ENCODE data around the gene PDP2. TPM values are rescaled to one million over a fixed set of nuclear protein-coding genes. Genes with fewer than 3 reads are reported as not detected.

Gene PDP2, protein sequence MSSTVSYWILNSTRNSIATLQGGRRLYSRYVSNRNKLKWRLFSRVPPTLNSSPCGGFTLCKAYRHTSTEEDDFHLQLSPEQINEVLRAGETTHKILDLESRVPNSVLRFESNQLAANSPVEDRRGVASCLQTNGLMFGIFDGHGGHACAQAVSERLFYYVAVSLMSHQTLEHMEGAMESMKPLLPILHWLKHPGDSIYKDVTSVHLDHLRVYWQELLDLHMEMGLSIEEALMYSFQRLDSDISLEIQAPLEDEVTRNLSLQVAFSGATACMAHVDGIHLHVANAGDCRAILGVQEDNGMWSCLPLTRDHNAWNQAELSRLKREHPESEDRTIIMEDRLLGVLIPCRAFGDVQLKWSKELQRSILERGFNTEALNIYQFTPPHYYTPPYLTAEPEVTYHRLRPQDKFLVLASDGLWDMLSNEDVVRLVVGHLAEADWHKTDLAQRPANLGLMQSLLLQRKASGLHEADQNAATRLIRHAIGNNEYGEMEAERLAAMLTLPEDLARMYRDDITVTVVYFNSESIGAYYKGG
- total RNA-seq (2014; rRNA removed; shearing (Covaris generic); ENCODE audit: low replicate concordance), result 7.7 and 11.7 TPM in 2 replicates

DNA sequence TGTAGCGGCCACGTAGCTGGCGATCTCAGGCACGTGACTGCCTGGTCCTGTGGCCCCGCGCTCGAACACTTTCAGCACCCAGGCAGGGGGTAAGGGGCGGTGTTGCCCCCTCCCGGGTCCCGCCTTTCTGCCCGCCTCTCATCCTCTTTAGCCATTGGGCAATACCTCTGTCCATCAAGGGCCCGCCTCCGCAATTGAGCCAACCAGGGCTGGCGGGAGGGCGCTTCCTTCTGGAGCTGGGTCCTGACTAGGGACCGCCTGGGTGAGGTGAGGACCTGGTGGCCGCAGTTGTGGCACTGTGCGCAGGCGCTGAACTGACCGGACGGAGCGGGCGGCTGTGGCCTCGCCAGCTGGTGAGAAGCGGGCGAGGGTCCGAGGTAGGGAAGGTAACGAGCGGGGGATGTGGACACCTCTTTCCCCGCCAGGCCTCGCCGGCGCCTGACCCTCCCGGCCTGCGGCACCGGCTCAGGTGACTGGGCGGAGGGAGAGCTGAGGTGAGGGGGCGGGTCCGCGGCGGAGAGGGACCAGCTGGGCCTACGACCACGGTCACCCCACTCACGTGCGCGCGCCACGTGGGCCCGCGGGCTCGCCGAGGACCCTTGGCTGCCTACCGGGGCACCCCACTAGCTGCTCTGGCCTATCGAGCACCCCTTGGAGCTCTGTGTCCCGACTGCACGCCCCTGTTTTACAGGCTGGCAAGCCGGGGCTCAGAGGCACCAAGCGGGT lies at the start of gene PDP2:
Gene PDP2 (plus strand): TSS at position 228 of the 726 bp plus-strand sequence. CDS start 3,770 bp downstream, outside the sequence.
- no peaks in the 10 kb centered on the region for H4K20me1 ChIP-seq (ENCODE audit: insufficient read depth, low read depth, low read length)
- no peaks in the 10 kb centered on the region for H3K9me2 ChIP-seq (replicated peaks; ENCODE audit: insufficient read depth, low read length)
- peaks cover 40% of the 10 kb centered on the region for H3K79me2 ChIP-seq (ENCODE audit: low read length)
- peak within 1 kb of the TSS; percentile 90 for H3K9ac ChIP-seq (ENCODE audit: low read length)
- peak within 1 kb of the TSS; percentile 98 for H3K4me3 ChIP-seq (ENCODE audit: low read length)
- peak; percentile 98 for DNase-seq
- peak within 1 kb of the TSS; percentile 86 for H2AFZ ChIP-seq (ENCODE audit: low read length)
- H3K4me2 ChIP-seq (ENCODE audit: low read depth, low read length, poor library complexity, severe bottlenecking), result peak within 1 kb of the TSS; percentile 96
- no peaks in the 10 kb centered on the region for H3K9me3 ChIP-seq (ENCODE audit: low read length)
- H3K36me3 ChIP-seq (ENCODE audit: insufficient read depth, low read length), result peaks cover 11% of the 10 kb centered on the region; the same call in 1 of the 2 replicates
- no peaks in the 10 kb centered on the region for H3K27me3 ChIP-seq (ENCODE audit: low read length)
- peak within 1 kb of the TSS; percentile 14; the same call in 1 of the 2 replicates for H3K27ac ChIP-seq (ENCODE audit: low read length)
- H3K4me1 ChIP-seq (ENCODE audit: low read length), result peaks cover 24% of the 10 kb centered on the region

DNA sequence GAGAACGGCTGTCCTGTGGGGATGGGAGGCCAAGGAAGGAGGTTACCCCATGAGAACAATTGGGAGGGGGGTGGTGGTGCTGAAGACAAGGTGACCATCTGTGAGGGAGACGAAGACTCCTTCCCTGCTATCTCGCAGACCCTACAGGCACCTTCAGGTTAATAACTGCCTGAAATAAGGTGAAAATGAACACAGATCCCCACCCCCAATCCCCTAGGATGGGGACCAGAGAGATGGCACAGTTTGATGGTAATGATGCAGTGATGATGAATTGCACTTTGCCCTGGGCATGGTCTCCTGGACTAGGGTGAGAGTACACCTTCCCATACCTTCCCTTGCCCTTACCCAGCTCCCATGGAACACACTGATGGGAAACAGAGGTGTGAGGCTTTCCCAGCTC lies 48.1 kb upstream of the PDP2 start:
- no peak overlapping the region for H3K9ac ChIP-seq (ENCODE audit: low read length)
- no peaks in the 10 kb centered on the region for H3K27me3 ChIP-seq (ENCODE audit: low read length)
- H3K9me3 ChIP-seq (ENCODE audit: low read length), result no peaks in the 10 kb centered on the region
- no peak overlapping the region for H3K4me3 ChIP-seq (ENCODE audit: low read length)
- H3K4me2 ChIP-seq (ENCODE audit: low read depth, low read length, poor library complexity, severe bottlenecking), result no peak overlapping the region
- no peaks in the 10 kb centered on the region for H4K20me1 ChIP-seq (ENCODE audit: insufficient read depth, low read depth, low read length)
- no peaks in the 10 kb centered on the region for H3K9me2 ChIP-seq (replicated peaks; ENCODE audit: insufficient read depth, low read length)
- H3K36me3 ChIP-seq (ENCODE audit: insufficient read depth, low read length), result 0 out of 2 replicates have a peak, but pooled peaks cover 7% of the 10 kb centered on the region
- no peak overlapping the region for H2AFZ ChIP-seq (ENCODE audit: low read length)
- peaks cover 35% of the 10 kb centered on the region for H3K79me2 ChIP-seq (ENCODE audit: low read length)
- peaks cover 13% of the 10 kb centered on the region for H3K4me1 ChIP-seq (ENCODE audit: low read length)
- DNase-seq, result no peak
- no peak overlapping the region for H3K27ac ChIP-seq (ENCODE audit: low read length)

DNA sequence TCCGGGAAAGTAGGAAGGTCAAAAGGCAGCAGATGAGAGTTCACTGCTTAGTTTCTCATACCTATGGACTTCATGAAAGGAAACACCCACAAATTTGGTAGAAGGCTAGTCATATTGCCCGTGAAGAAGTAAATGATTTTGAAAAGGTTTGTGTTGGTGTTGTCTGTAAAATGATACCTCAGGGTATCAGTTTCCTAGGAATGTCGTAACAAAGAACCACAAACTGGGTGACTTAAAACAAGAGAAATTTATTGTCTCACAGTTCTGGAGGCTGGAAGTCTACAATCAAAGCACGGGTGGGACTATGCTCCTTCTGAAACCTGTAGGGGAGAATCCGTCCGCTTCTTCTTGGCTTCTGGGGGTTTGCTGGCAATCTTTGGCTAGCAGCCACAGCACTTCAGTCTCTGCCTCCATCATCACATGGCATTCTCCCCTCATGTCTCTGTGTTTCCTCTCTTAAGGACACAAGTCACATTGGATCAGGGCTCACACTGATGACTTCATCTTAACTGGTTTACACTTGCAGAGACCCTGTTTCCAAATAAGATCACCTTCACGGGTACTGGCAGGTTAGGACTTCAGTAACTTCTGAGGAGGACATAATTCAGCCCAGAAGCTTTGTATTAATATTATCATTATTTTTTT lies 47.5 kb upstream of the PDP2 start:
- Histone ChIP-seq H3K79me2 (ENCODE audit: low read length) (peaks cover 29% of the 10 kb centered on the region), H3K27ac (ENCODE audit: low read length) (no peak overlapping the region), H3K36me3 (ENCODE audit: insufficient read depth, low read length) (0 out of 2 replicates have a peak, but pooled peaks cover 2% of the 10 kb centered on the region), H3K9me3 (ENCODE audit: low read length) (no peaks in the 10 kb centered on the region), H3K4me1 (ENCODE audit: low read length) (peaks cover 13% of the 10 kb centered on the region), H3K9me2 (replicated peaks; ENCODE audit: insufficient read depth, low read length) (no peaks in the 10 kb centered on the region), H2AFZ (ENCODE audit: low read length) (no peak overlapping the region), H3K4me3 (ENCODE audit: low read length) (no peak overlapping the region), H3K4me2 (ENCODE audit: low read depth, low read length, poor library complexity, severe bottlenecking) (no peak overlapping the region), H3K27me3 (ENCODE audit: low read length) (no peaks in the 10 kb centered on the region), H3K9ac (ENCODE audit: low read length) (no peak overlapping the region), H4K20me1 (ENCODE audit: insufficient read depth, low read depth, low read length) (no peaks in the 10 kb centered on the region)
- DNase-seq, result no peak

DNA sequence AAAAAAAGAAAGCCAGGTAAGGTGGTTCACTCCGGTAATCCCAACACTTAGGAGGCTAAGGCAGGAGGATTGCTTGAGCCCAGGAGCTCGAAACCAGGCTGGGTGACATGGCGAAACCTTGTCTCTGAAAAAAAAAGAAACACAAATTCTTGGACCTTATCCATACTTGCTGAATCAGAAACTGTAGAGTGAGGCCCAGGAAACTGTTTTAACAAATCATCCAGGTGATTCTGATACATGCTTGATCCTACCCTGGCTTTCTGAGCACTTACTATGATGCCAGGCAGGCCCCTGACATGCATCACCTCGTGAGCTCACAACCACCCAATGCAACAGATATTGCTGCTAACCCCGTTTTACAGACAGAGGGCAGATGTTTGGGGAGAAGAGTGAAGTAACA lies 45.6 kb upstream of the PDP2 start:
- no peaks in the 10 kb centered on the region for H3K36me3 ChIP-seq (ENCODE audit: insufficient read depth, low read length)
- peaks cover 10% of the 10 kb centered on the region for H3K79me2 ChIP-seq (ENCODE audit: low read length)
- no peak overlapping the region for H3K27ac ChIP-seq (ENCODE audit: low read length)
- H3K4me3 ChIP-seq (ENCODE audit: low read length), result no peak overlapping the region
- no peaks in the 10 kb centered on the region for H4K20me1 ChIP-seq (ENCODE audit: insufficient read depth, low read depth, low read length)
- H3K9ac ChIP-seq (ENCODE audit: low read length), result no peak overlapping the region
- no peaks in the 10 kb centered on the region for H3K9me3 ChIP-seq (ENCODE audit: low read length)
- no peak overlapping the region for H3K4me2 ChIP-seq (ENCODE audit: low read depth, low read length, poor library complexity, severe bottlenecking)
- DNase-seq, result no peak
- peaks cover 5% of the 10 kb centered on the region for H3K4me1 ChIP-seq (ENCODE audit: low read length)
- H3K27me3 ChIP-seq (ENCODE audit: low read length), result no peaks in the 10 kb centered on the region
- H2AFZ ChIP-seq (ENCODE audit: low read length), result no peak overlapping the region
- no peaks in the 10 kb centered on the region for H3K9me2 ChIP-seq (replicated peaks; ENCODE audit: insufficient read depth, low read length)

DNA sequence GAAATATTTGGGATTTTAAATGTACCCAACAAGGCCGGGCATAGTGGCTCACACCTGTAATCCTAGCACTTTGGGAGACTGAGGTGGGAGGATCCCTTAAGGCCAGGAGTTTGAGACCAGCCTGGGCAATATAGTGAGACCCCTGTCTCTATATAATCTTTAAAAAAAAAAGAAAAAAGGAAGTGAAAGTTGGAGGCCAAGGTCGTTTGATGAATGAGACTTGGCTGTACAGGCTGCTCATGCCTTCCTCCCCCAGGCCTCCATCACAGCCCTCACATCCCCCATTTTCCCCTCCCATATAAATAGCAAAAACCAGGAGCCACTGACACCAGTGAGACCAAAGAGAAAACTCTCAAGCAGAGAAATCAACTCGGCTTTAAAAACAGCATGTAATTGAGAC lies 39.4 kb upstream of the PDP2 start:
- no peak for DNase-seq

DNA sequence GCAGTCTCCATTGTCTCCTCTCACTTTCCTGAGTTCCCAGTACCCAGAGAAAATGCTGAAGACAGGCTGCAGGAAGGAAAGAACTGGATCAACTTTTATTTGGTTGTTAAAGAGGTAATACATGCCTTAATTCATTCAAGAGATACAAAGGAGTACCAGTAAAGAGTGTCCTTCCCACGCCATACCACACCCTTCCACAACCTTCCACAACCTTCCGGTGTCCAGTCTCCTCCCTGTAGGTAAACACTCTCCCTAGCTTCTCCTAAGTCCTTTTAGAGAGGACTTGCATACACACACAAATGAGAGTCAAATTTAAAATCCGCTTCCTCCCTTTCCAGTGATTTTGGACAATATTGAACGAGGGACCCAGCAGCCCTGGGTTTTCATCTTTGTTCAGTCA lies 38.9 kb upstream of the PDP2 start:
- Histone ChIP-seq H3K9me2 (replicated peaks; ENCODE audit: insufficient read depth, low read length) (no peaks in the 10 kb centered on the region), H3K27me3 (ENCODE audit: low read length) (no peaks in the 10 kb centered on the region), H3K36me3 (ENCODE audit: insufficient read depth, low read length) (no peaks in the 10 kb centered on the region), H3K79me2 (ENCODE audit: low read length) (no peaks in the 10 kb centered on the region), H3K4me3 (ENCODE audit: low read length) (no peak overlapping the region), H3K9me3 (ENCODE audit: low read length) (no peaks in the 10 kb centered on the region), H3K9ac (ENCODE audit: low read length) (no peak overlapping the region), H2AFZ (ENCODE audit: low read length) (no peak overlapping the region), H3K4me1 (ENCODE audit: low read length) (peaks cover 7% of the 10 kb centered on the region), H3K4me2 (ENCODE audit: low read depth, low read length, poor library complexity, severe bottlenecking) (no peak overlapping the region), H3K27ac (ENCODE audit: low read length) (no peak overlapping the region), H4K20me1 (ENCODE audit: insufficient read depth, low read depth, low read length) (no peaks in the 10 kb centered on the region)
- DNase-seq, result no peak

More for the DNA sequence above, 39.4 kb upstream of the PDP2 start:
- Histone ChIP-seq H3K9ac (ENCODE audit: low read length) (no peak overlapping the region), H3K4me1 (ENCODE audit: low read length) (peaks cover 4% of the 10 kb centered on the region), H3K79me2 (ENCODE audit: low read length) (no peaks in the 10 kb centered on the region), H3K4me2 (ENCODE audit: low read depth, low read length, poor library complexity, severe bottlenecking) (no peak overlapping the region), H3K9me3 (ENCODE audit: low read length) (no peaks in the 10 kb centered on the region), H3K36me3 (ENCODE audit: insufficient read depth, low read length) (no peaks in the 10 kb centered on the region), H3K4me3 (ENCODE audit: low read length) (no peak overlapping the region), H3K27ac (ENCODE audit: low read length) (no peak overlapping the region), H3K9me2 (replicated peaks; ENCODE audit: insufficient read depth, low read length) (no peaks in the 10 kb centered on the region), H2AFZ (ENCODE audit: low read length) (no peak overlapping the region), H4K20me1 (ENCODE audit: insufficient read depth, low read depth, low read length) (no peaks in the 10 kb centered on the region), H3K27me3 (ENCODE audit: low read length) (no peaks in the 10 kb centered on the region)

DNA sequence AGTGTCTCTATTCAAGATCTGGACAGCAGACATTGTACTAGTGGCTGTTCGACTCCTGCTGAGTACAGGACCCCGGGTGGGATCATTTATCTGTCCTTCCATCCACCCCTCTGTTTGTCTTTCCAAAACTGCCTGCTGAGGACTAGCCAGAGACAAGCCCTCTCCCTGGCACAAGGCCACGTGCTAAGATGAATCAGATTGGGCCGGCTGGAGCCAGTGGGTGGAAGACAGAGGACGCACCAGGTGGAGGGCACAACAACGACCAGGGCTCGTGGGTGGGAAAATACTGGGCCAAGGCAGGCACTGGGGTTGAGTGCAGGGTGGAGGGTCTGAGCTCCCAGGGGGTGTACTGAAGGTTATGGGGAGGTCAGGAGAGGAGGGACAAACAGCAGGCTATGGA lies 37.5 kb upstream of the PDP2 start:
- H3K9me3 ChIP-seq (ENCODE audit: low read length), result no peaks in the 10 kb centered on the region
- no peak overlapping the region for H3K4me3 ChIP-seq (ENCODE audit: low read length)
- no peaks in the 10 kb centered on the region for H4K20me1 ChIP-seq (ENCODE audit: insufficient read depth, low read depth, low read length)
- no peak overlapping the region for H3K27ac ChIP-seq (ENCODE audit: low read length)
- H3K27me3 ChIP-seq (ENCODE audit: low read length), result no peaks in the 10 kb centered on the region
- no peak overlapping the region for H3K9ac ChIP-seq (ENCODE audit: low read length)
- no peak overlapping the region for H2AFZ ChIP-seq (ENCODE audit: low read length)
- H3K4me1 ChIP-seq (ENCODE audit: low read length), result peaks cover 7% of the 10 kb centered on the region
- H3K9me2 ChIP-seq (replicated peaks; ENCODE audit: insufficient read depth, low read length), result no peaks in the 10 kb centered on the region
- H3K4me2 ChIP-seq (ENCODE audit: low read depth, low read length, poor library complexity, severe bottlenecking), result no peak overlapping the region
- no peaks in the 10 kb centered on the region for H3K79me2 ChIP-seq (ENCODE audit: low read length)
- DNase-seq, result no peak
- no peaks in the 10 kb centered on the region for H3K36me3 ChIP-seq (ENCODE audit: insufficient read depth, low read length)

DNA sequence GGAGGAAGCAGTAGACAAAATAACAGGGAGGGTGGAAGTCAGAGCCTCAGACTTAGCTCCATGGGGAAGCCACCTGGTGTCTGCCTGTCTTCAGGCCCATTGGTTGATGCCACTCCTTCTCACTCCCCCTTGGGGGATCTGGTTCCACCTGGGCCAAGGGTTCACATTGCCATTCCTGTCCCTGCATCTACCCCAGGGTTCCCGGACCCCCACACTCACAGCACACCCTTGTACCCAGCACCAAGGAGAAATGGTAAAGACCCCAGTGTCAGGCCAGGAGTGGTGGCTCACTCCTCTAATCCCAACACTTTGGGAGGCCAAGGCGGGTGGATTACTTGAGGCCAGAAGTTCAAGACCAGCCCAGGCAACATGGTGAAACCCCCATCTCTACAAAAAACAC lies 37.1 kb upstream of the PDP2 start:
- H3K27me3 ChIP-seq (ENCODE audit: low read length), result no peaks in the 10 kb centered on the region
- H3K4me3 ChIP-seq (ENCODE audit: low read length), result no peak overlapping the region
- H3K79me2 ChIP-seq (ENCODE audit: low read length), result no peaks in the 10 kb centered on the region
- peaks cover 7% of the 10 kb centered on the region for H3K4me1 ChIP-seq (ENCODE audit: low read length)
- no peak for DNase-seq
- no peak overlapping the region for H3K4me2 ChIP-seq (ENCODE audit: low read depth, low read length, poor library complexity, severe bottlenecking)
- no peaks in the 10 kb centered on the region for H4K20me1 ChIP-seq (ENCODE audit: insufficient read depth, low read depth, low read length)
- no peaks in the 10 kb centered on the region for H3K36me3 ChIP-seq (ENCODE audit: insufficient read depth, low read length)
- no peaks in the 10 kb centered on the region for H3K9me3 ChIP-seq (ENCODE audit: low read length)
- no peaks in the 10 kb centered on the region for H3K9me2 ChIP-seq (replicated peaks; ENCODE audit: insufficient read depth, low read length)
- H3K9ac ChIP-seq (ENCODE audit: low read length), result no peak overlapping the region
- no peak overlapping the region for H3K27ac ChIP-seq (ENCODE audit: low read length)
- H2AFZ ChIP-seq (ENCODE audit: low read length), result no peak overlapping the region
